ENCODE results near the gene ZIC2.
"Not testable (repeated sequence)": the region's sequence is repeated elsewhere in the genome, so short reads cannot be mapped to it uniquely, and the experiment has no call there.

Gene ZIC2

GRCh38 chr13:99981735-99982035, at the start of gene ZIC2:
Gene ZIC2, plus strand, starts transcription at chr13:99981784. Its CDS starts 281 bp downstream, at chr13:99982065.
- no peak for DNase-seq (ENCODE audit: low read depth)

GRCh38 chr13:99932912-99933311, 48.7 kb upstream of the ZIC2 start:
- DNase-seq (ENCODE audit: low read depth), result no peak

- DNase-seq (ENCODE audit: low read depth), result no peak
These were observed 45.8 kb upstream of the ZIC2 start for GRCh38 chr13:99935772-99936171.

GRCh38 chr13:99938635-99939034, 42.9 kb upstream of the ZIC2 start:
- no peak for DNase-seq (ENCODE audit: low read depth)

GRCh38 chr13:99941086-99941485, 40.5 kb upstream of the ZIC2 start:
- no peak for DNase-seq (ENCODE audit: low read depth)

GRCh38 chr13:99941911-99942310, 39.7 kb upstream of the ZIC2 start:
- DNase-seq (ENCODE audit: low read depth), result no peak

- no peak for DNase-seq (ENCODE audit: low read depth)
These were observed 37.5 kb upstream of the ZIC2 start for GRCh38 chr13:99944102-99944501.

- no peak for DNase-seq (ENCODE audit: low read depth)
These were observed 37.0 kb upstream of the ZIC2 start for GRCh38 chr13:99944606-99945005.

GRCh38 chr13:99945515-99945914, 36.1 kb upstream of the ZIC2 start:
- DNase-seq (ENCODE audit: low read depth), result not testable (repeated sequence)

- DNase-seq (ENCODE audit: low read depth), result no peak
These were observed 33.9 kb upstream of the ZIC2 start for GRCh38 chr13:99947666-99948065.

GRCh38 chr13:99948411-99948810, 33.2 kb upstream of the ZIC2 start:
- DNase-seq (ENCODE audit: low read depth), result no peak

GRCh38 chr13:99948907-99949678, 32.5 kb upstream of the ZIC2 start:
- no peak for DNase-seq (ENCODE audit: low read depth)

- no peak for DNase-seq (ENCODE audit: low read depth)
These were observed 31.7 kb upstream of the ZIC2 start for GRCh38 chr13:99949679-99950413.

- DNase-seq (ENCODE audit: low read depth), result not testable (repeated sequence)
These were observed 29.9 kb upstream of the ZIC2 start for GRCh38 chr13:99951666-99952065.

GRCh38 chr13:99953138-99953755, 28.3 kb upstream of the ZIC2 start:
- DNase-seq (ENCODE audit: low read depth), result no peak

- no peak for DNase-seq (ENCODE audit: low read depth)
These were observed 26.4 kb upstream of the ZIC2 start for GRCh38 chr13:99955107-99955746.

GRCh38 chr13:99955747-99956472, 25.7 kb upstream of the ZIC2 start:
- DNase-seq (ENCODE audit: low read depth), result no peak

- no peak for DNase-seq (ENCODE audit: low read depth)
These were observed 24.9 kb upstream of the ZIC2 start for GRCh38 chr13:99956473-99957349.

- no peak for DNase-seq (ENCODE audit: low read depth)
These were observed 23.0 kb upstream of the ZIC2 start for GRCh38 chr13:99958406-99959126.

GRCh38 chr13:99959127-99959539, 22.5 kb upstream of the ZIC2 start:
- DNase-seq (ENCODE audit: low read depth), result no peak
